Calu3 (cell line): ENCODE data around the gene GALNS. TPM values are rescaled to one million over a fixed set of nuclear protein-coding genes. Genes with fewer than 3 reads are reported as not detected.

Experiments used
- BruUV-seq: library from RNA; stranded (reverse); fragments of 400-500 nt; replicated peaks from 2 replicates; lab custom pipeline; 2021; lab: Mats Ljungman, UMichigan
- CTCF ChIA-PET: fragments of 300-600 bp; sonication (Branson Sonifier 250); formaldehyde crosslinking; loops from one replicate; lab custom pipeline; 2022; ENCODE audit warnings: antibody characterized with exemption; lab: Charles Lee
- DNase-seq: peaks from one replicate; pipeline ENCODE4 v3.0.0; 2022
- H3K27ac Mint-ChIP-seq: one replicate; pipeline ENCODE4 v1.8.0; 2022; ENCODE audit warnings: mixed read lengths; ENCODE audit not compliant: unreplicated experiment
- H3K27me3 Mint-ChIP-seq: one replicate; pipeline ENCODE4 v1.8.0; 2022; ENCODE audit warnings: mixed read lengths; ENCODE audit not compliant: unreplicated experiment
- H3K36me3 Mint-ChIP-seq: one replicate; pipeline ENCODE4 v1.8.0; 2022; ENCODE audit warnings: mild to moderate bottlenecking, moderate library complexity, mixed read lengths; ENCODE audit not compliant: insufficient read depth, unreplicated experiment
- H3K4me1 Mint-ChIP-seq: one replicate; pipeline ENCODE4 v1.8.0; 2022; ENCODE audit warnings: mild to moderate bottlenecking, low read depth, mixed read lengths; ENCODE audit not compliant: unreplicated experiment
- H3K4me3 Mint-ChIP-seq: one replicate; pipeline ENCODE4 v1.8.0; 2022; ENCODE audit warnings: mild to moderate bottlenecking, low read depth, moderate library complexity, mixed read lengths; ENCODE audit not compliant: unreplicated experiment
- H3K9me3 Mint-ChIP-seq: one replicate; pipeline ENCODE4 v1.8.0; 2022; ENCODE audit warnings: low read depth, mixed read lengths; ENCODE audit not compliant: unreplicated experiment
- intact Hi-C: fragments of 100-400 bp; cut with micrococcal nuclease; formaldehyde crosslinking; loops from one replicate; pipeline ENCODE4 v1.10.0; 2022; ENCODE audit not compliant: unreplicated experiment
- total RNA-seq: library from RNA; stranded (reverse); gene quantifications from 2 replicates; pipeline ENCODE4 v1.2.3, GENCODE V29; 2022
- TF ChIP-seq, protein P1 (sequence below): fragments of 200-600 bp; IDR thresholded peaks from one replicate; pipeline ENCODE4 v1.8.0; 2022; ENCODE audit warnings: antibody characterized with exemption; ENCODE audit not compliant: unreplicated experiment

Gene GALNS
- total RNA-seq, 1 experiment from 2014 or later: 50.4 TPM

DNA sequence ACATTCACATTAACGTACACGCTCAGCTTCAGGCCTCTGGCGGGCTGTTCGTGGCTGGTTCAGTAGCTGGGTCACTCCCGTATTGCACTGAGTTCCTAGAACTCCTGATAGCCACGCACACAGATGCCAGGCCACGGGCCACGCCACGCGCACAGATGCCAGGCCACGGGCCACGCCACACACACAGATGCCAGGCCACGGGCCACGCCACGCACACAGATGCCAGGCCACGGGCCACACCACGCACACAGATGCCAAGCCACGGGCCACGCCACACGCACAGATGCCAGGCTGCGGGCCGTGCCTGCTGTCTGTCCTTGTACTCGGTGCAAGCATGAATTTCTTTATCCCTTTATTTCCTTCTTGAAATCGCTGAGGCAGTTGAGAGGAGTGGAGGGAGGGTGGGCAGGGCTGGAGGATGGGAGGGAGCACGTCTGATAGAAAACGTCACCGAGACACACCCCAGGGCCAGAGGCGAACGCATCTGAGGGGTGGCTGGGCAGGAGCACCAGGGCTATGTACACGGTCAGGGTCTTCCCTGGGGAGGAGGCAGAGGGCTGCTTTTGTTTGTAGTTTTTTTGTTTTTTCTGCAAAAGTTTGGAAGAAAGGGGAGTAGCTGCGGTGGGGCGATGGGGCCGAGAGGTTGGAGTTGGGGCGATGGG lies 18.3 kb upstream of the GALNS start:
- intact Hi-C loops: no loop called here

DNA sequence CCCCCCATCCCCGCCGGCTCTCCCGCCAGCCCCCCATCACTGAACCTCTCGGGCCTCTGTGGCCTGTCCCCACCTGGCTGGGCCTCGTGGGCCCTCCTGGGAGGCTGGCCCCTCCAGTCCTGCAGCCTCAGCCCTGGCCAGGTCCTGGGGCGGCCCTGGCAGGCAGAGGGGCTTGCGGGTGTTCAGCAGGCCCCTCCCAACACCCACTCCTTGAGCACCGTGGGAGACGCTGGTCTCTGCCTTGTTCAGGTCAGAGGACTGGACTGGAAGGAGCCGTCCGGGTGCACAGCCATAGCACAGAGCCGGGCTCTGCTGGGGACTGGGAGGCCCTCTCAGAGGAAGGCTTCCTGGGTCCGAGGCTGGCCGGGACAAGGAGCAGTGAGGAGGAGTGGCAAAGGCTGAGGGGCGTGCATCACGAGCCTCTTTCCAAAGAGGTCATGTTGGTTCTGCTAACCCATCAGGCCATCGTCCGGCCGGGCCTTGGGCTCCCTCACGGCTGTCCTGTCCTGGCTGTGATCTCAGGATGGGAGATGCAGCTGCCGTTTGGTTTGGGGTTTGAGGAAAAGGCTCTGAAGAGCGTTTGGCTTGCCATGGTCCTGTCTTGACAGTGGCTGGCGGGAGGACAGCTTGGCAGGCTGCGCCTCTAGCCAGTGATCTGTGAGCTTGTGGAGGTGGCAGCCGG lies 16.0 kb upstream of the GALNS start:
- CTCF ChIA-PET: no interaction called here
- no peak for DNase-seq
- no peaks in the 10 kb centered on the region for H3K9me3 Mint-ChIP-seq
- BruUV-seq: no TSS peak
- no peaks in the 10 kb centered on the region for H3K4me1 Mint-ChIP-seq
- H3K36me3 Mint-ChIP-seq: no peaks in the 10 kb centered on the region
- intact Hi-C loops: no loop called here
- peaks cover 99% of the 10 kb centered on the region for H3K27me3 Mint-ChIP-seq
- no peak overlapping the region for H3K27ac Mint-ChIP-seq
- TF ChIP-seq, protein P1, sequence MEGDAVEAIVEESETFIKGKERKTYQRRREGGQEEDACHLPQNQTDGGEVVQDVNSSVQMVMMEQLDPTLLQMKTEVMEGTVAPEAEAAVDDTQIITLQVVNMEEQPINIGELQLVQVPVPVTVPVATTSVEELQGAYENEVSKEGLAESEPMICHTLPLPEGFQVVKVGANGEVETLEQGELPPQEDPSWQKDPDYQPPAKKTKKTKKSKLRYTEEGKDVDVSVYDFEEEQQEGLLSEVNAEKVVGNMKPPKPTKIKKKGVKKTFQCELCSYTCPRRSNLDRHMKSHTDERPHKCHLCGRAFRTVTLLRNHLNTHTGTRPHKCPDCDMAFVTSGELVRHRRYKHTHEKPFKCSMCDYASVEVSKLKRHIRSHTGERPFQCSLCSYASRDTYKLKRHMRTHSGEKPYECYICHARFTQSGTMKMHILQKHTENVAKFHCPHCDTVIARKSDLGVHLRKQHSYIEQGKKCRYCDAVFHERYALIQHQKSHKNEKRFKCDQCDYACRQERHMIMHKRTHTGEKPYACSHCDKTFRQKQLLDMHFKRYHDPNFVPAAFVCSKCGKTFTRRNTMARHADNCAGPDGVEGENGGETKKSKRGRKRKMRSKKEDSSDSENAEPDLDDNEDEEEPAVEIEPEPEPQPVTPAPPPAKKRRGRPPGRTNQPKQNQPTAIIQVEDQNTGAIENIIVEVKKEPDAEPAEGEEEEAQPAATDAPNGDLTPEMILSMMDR: no peak
- no peak overlapping the region for H3K4me3 Mint-ChIP-seq

More for the DNA sequence above, 18.3 kb upstream of the GALNS start:
- BruUV-seq: no TSS peak
- Mint-ChIP-seq H3K4me3 (no peak overlapping the region), H3K9me3 (no peaks in the 10 kb centered on the region), H3K4me1 (peaks cover 6% of the 10 kb centered on the region), H3K27ac (no peak overlapping the region), H3K27me3 (peaks cover 99% of the 10 kb centered on the region), H3K36me3 (no peaks in the 10 kb centered on the region)
- TF ChIP-seq, protein P1: no peak
- CTCF ChIA-PET: no interaction called here
- DNase-seq: no peak

DNA sequence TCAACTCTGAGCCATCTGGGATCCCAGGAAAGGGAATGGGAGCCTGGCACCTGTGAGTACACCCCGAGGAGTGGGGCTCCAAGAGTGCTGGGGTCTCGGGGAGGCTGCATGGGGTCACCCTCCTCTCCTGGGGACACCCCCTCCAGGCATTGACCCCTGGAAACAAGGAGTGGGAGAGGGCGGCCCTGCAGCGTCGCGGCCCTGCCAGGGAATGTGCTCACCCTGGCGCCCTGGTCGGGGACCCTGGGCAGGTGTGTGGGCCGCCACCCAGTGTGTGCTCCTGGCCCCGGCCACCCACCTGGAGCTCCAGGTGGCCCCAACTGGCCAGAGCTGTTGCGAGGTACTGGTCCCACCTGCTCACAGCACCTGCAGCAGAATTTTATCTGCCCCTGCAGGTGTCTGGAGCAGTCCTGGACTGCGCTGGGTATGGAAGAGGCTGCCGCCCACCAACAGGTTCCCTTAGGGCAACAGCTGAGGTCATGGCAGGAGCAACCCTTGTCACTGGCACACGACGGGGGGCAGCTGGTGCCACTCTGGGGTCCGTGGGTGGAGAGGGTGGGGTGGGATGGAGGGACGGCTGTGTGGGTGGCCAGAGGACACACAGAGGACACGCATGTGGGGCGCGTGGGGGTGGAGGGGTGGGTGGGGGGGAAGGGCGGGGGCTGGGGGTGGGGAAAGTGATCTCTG lies 15.1 kb upstream of the GALNS start:
- no peak for DNase-seq
- CTCF ChIA-PET: no interaction called here
- intact Hi-C loops: no loop called here

DNA sequence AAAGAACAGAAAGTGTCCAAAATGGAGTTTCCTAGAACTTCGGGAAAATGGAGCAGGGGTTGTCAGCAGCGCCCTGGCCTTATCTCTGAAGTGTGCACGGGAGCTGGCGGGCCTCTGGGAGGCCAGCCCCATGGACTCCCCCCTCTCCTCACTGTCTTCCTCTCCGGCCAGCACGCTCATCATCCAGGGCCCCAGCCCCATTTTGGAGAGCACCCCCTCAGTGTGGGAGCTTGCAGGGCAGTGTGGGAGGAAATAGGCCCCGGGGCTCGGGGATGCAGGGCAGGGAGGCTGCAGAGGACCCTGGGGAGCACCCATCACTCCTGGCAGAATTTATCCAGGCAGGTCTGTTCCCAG lies 14.6 kb upstream of the GALNS start:
- no peaks in the 10 kb centered on the region for H3K4me1 Mint-ChIP-seq
- H3K4me3 Mint-ChIP-seq: peak overlapping the region; percentile 35
- intact Hi-C loops: no loop called here
- TF ChIP-seq, protein P1: no peak
- H3K27me3 Mint-ChIP-seq: peaks cover 99% of the 10 kb centered on the region
- no peak overlapping the region for H3K27ac Mint-ChIP-seq
- H3K9me3 Mint-ChIP-seq: no peaks in the 10 kb centered on the region
- CTCF ChIA-PET: no interaction called here
- BruUV-seq: no TSS peak
- no peak for DNase-seq
- H3K36me3 Mint-ChIP-seq: no peaks in the 10 kb centered on the region

More for the DNA sequence above, 15.1 kb upstream of the GALNS start:
- H3K4me1 Mint-ChIP-seq: no peaks in the 10 kb centered on the region
- no peaks in the 10 kb centered on the region for H3K9me3 Mint-ChIP-seq
- TF ChIP-seq, protein P1: no peak
- H3K27me3 Mint-ChIP-seq: peaks cover 99% of the 10 kb centered on the region
- H3K27ac Mint-ChIP-seq: no peak overlapping the region
- H3K36me3 Mint-ChIP-seq: no peaks in the 10 kb centered on the region
- no peak overlapping the region for H3K4me3 Mint-ChIP-seq
- BruUV-seq: no TSS peak
